ENCODE measurements around the gene NOM1.

NOM1 gene

GRCh38 chr7:157017149-157017548 is 67.6 kb downstream of the NOM1 start:
- Histone ChIP-seq H3K27me3 (replicated peaks in 2 of 5; ENCODE audit: control insufficient read depth in 4 of 5, insufficient read depth in 5 of 5, low read length in 4 of 5) (peaks cover 15 to 100% (median 67%) of the 10 kb centered on the region in 5 experiments), H3K4me3 (ENCODE audit: control insufficient read depth in 1 of 7, extremely low read depth in 1 of 7, insufficient read depth in 4 of 7, low read depth in 2 of 7, low read length in 6 of 7) (no peak overlapping the region), H3K36me3 (ENCODE audit: control insufficient read depth in 4 of 4, insufficient read depth in 4 of 4, low read length in 3 of 4) (no peaks in the 10 kb centered on the region), H3K27ac (ENCODE audit: insufficient read depth in 1 of 2, low read depth in 1 of 2, low read length in 2 of 2, poor library complexity in 1 of 2, severe bottlenecking in 2 of 2) (no peak overlapping the region), H3K9me3 (ENCODE audit: control extremely low read depth in 1 of 5, control insufficient read depth in 4 of 5, insufficient read depth in 2 of 5, low read depth in 1 of 5, low read length in 4 of 5) (no peaks in the 10 kb centered on the region), H3K4me1 (ENCODE audit: control extremely low read depth in 1 of 4, control insufficient read depth in 4 of 4, insufficient read depth in 4 of 4, low read length in 3 of 4) (peaks cover 0 to 37% (median 13%) of the 10 kb centered on the region in 4 experiments)
- DNase-seq = no peak
- WGBS (ENCODE audit: insufficient coverage) = 21% methylated on average over 6 of the region's 11 CpGs
- ChIA-PET POLR2A (no interaction called here), CTCF (interaction anchor here (1.1 kb wide), 1 partner anchor 9 kb away, joined by 3 read pairs; no protein-coding TSS in a partner anchor)

GRCh38 chr7:157017603-157018327 is 68.3 kb downstream of the NOM1 start:
- 8% methylated on average over 47 of the region's 48 CpGs for WGBS (ENCODE audit: insufficient coverage)
- Histone ChIP-seq H3K4me3 (ENCODE audit: control insufficient read depth in 1 of 7, extremely low read depth in 1 of 7, insufficient read depth in 4 of 7, low read depth in 2 of 7, low read length in 6 of 7) (no peak overlapping the region), H3K36me3 (ENCODE audit: control insufficient read depth in 4 of 4, insufficient read depth in 4 of 4, low read length in 3 of 4) (no peaks in the 10 kb centered on the region), H3K27me3 (replicated peaks in 2 of 5; ENCODE audit: control insufficient read depth in 4 of 5, insufficient read depth in 5 of 5, low read length in 4 of 5) (peaks cover 14 to 100% (median 68%) of the 10 kb centered on the region in 5 experiments), H3K9me3 (ENCODE audit: control extremely low read depth in 1 of 5, control insufficient read depth in 4 of 5, insufficient read depth in 2 of 5, low read depth in 1 of 5, low read length in 4 of 5) (no peaks in the 10 kb centered on the region), H3K4me1 (ENCODE audit: control extremely low read depth in 1 of 4, control insufficient read depth in 4 of 4, insufficient read depth in 4 of 4, low read length in 3 of 4) (peaks cover 0 to 37% (median 13%) of the 10 kb centered on the region in 4 experiments), H3K27ac (ENCODE audit: insufficient read depth in 1 of 2, low read depth in 1 of 2, low read length in 2 of 2, poor library complexity in 1 of 2, severe bottlenecking in 2 of 2) (no peak overlapping the region)
- no peak for DNase-seq
- ChIA-PET CTCF (no interaction called here), POLR2A (no interaction called here)

- Histone ChIP-seq H3K27me3 (replicated peaks in 2 of 5; ENCODE audit: control insufficient read depth in 4 of 5, insufficient read depth in 5 of 5, low read length in 4 of 5) (peaks cover 18 to 100% (median 70%) of the 10 kb centered on the region in 5 experiments), H3K9me3 (ENCODE audit: control extremely low read depth in 1 of 5, control insufficient read depth in 4 of 5, insufficient read depth in 2 of 5, low read depth in 1 of 5, low read length in 4 of 5) (no peaks in the 10 kb centered on the region), H3K36me3 (ENCODE audit: control insufficient read depth in 4 of 4, insufficient read depth in 4 of 4, low read length in 3 of 4) (no peaks in the 10 kb centered on the region), H3K27ac (ENCODE audit: insufficient read depth in 1 of 2, low read depth in 1 of 2, low read length in 2 of 2, poor library complexity in 1 of 2, severe bottlenecking in 2 of 2) (no peak overlapping the region), H3K4me1 (ENCODE audit: control extremely low read depth in 1 of 4, control insufficient read depth in 4 of 4, insufficient read depth in 4 of 4, low read length in 3 of 4) (peaks cover 0 to 37% (median 13%) of the 10 kb centered on the region in 4 experiments), H3K4me3 (ENCODE audit: control insufficient read depth in 1 of 7, extremely low read depth in 1 of 7, insufficient read depth in 4 of 7, low read depth in 2 of 7, low read length in 6 of 7) (peak overlapping the region in 3 of 7 experiments; percentile 34 to 55 (median 54))
- POLR2A ChIA-PET = no interaction called here
- WGBS (ENCODE audit: insufficient coverage) = 6% methylated on average over 37 of the region's 49 CpGs
- CTCF ChIA-PET = no interaction called here
- DNase-seq = no peak
These were observed 69.0 kb downstream of the NOM1 start for GRCh38 chr7:157018328-157018996.

GRCh38 chr7:157018997-157019608 is 69.6 kb downstream of the NOM1 start:
- Histone ChIP-seq H3K27me3 (replicated peaks in 2 of 5; ENCODE audit: control insufficient read depth in 4 of 5, insufficient read depth in 5 of 5, low read length in 4 of 5) (peaks cover 16 to 100% (median 66%) of the 10 kb centered on the region in 5 experiments), H3K9me3 (ENCODE audit: control extremely low read depth in 1 of 5, control insufficient read depth in 4 of 5, insufficient read depth in 2 of 5, low read depth in 1 of 5, low read length in 4 of 5) (no peaks in the 10 kb centered on the region), H3K4me1 (ENCODE audit: control extremely low read depth in 1 of 4, control insufficient read depth in 4 of 4, insufficient read depth in 4 of 4, low read length in 3 of 4) (peaks cover 0 to 37% (median 13%) of the 10 kb centered on the region in 4 experiments), H3K27ac (ENCODE audit: insufficient read depth in 1 of 2, low read depth in 1 of 2, low read length in 2 of 2, poor library complexity in 1 of 2, severe bottlenecking in 2 of 2) (no peak overlapping the region), H3K36me3 (ENCODE audit: control insufficient read depth in 4 of 4, insufficient read depth in 4 of 4, low read length in 3 of 4) (no peaks in the 10 kb centered on the region), H3K4me3 (ENCODE audit: control insufficient read depth in 1 of 7, extremely low read depth in 1 of 7, insufficient read depth in 4 of 7, low read depth in 2 of 7, low read length in 6 of 7) (peak overlapping the region in 4 of 7 experiments; percentile 34 to 55 (median 45))
- WGBS (ENCODE audit: insufficient coverage) = 2% methylated on average over 40 of the region's 50 CpGs
- CTCF ChIA-PET = no interaction called here
- POLR2A ChIA-PET = interaction anchor here (0.6 kb wide), 1 partner anchor 38 kb away, joined by 3 read pairs; no protein-coding TSS in a partner anchor
- DNase-seq = no peak

GRCh38 chr7:157019718-157020451 is 70.4 kb downstream of the NOM1 start:
- Histone ChIP-seq H3K4me1 (ENCODE audit: control extremely low read depth in 1 of 4, control insufficient read depth in 4 of 4, insufficient read depth in 4 of 4, low read length in 3 of 4) (peaks cover 0 to 37% (median 13%) of the 10 kb centered on the region in 4 experiments), H3K27ac (ENCODE audit: insufficient read depth in 1 of 2, low read depth in 1 of 2, low read length in 2 of 2, poor library complexity in 1 of 2, severe bottlenecking in 2 of 2) (no peak overlapping the region), H3K36me3 (ENCODE audit: control insufficient read depth in 4 of 4, insufficient read depth in 4 of 4, low read length in 3 of 4) (no peaks in the 10 kb centered on the region), H3K9me3 (ENCODE audit: control extremely low read depth in 1 of 5, control insufficient read depth in 4 of 5, insufficient read depth in 2 of 5, low read depth in 1 of 5, low read length in 4 of 5) (peaks cover 0 to 4% (median 0%) of the 10 kb centered on the region in 5 experiments), H3K4me3 (ENCODE audit: control insufficient read depth in 1 of 7, extremely low read depth in 1 of 7, insufficient read depth in 4 of 7, low read depth in 2 of 7, low read length in 6 of 7) (peak overlapping the region in 1 of 7 experiments; percentile 54), H3K27me3 (replicated peaks in 2 of 5; ENCODE audit: control insufficient read depth in 4 of 5, insufficient read depth in 5 of 5, low read length in 4 of 5) (peaks cover 11 to 100% (median 62%) of the 10 kb centered on the region in 5 experiments)
- no peak for DNase-seq
- POLR2A ChIA-PET = interaction anchor here (0.6 kb wide), 1 partner anchor 37 kb away, joined by 3 read pairs; no protein-coding TSS in a partner anchor
- WGBS (ENCODE audit: insufficient coverage) = 9% methylated on average over 12 of the region's 25 CpGs
- CTCF ChIA-PET = no interaction called here

GRCh38 chr7:157020514-157021070 is 71.1 kb downstream of the NOM1 start:
- 3% methylated on average over 19 of the region's 38 CpGs for WGBS (ENCODE audit: insufficient coverage)
- peaks cover 17 to 100% (median 56%) of the 10 kb centered on the region in 5 experiments for H3K27me3 ChIP-seq (replicated peaks in 2 of 5; ENCODE audit: control insufficient read depth in 4 of 5, insufficient read depth in 5 of 5, low read length in 4 of 5)
- no peak overlapping the region for H3K27ac ChIP-seq (ENCODE audit: insufficient read depth in 1 of 2, low read depth in 1 of 2, low read length in 2 of 2, poor library complexity in 1 of 2, severe bottlenecking in 2 of 2)
- no peaks in the 10 kb centered on the region for H3K36me3 ChIP-seq (ENCODE audit: control insufficient read depth in 4 of 4, insufficient read depth in 4 of 4, low read length in 3 of 4)
- DNase-seq = no peak
- peaks cover 0 to 37% (median 13%) of the 10 kb centered on the region in 4 experiments for H3K4me1 ChIP-seq (ENCODE audit: control extremely low read depth in 1 of 4, control insufficient read depth in 4 of 4, insufficient read depth in 4 of 4, low read length in 3 of 4)
- POLR2A ChIA-PET = no interaction called here
- H3K9me3 ChIP-seq (ENCODE audit: control extremely low read depth in 1 of 5, control insufficient read depth in 4 of 5, insufficient read depth in 2 of 5, low read depth in 1 of 5, low read length in 4 of 5) = peaks cover 0 to 4% (median 0%) of the 10 kb centered on the region in 5 experiments
- CTCF ChIA-PET = no interaction called here
- H3K4me3 ChIP-seq (ENCODE audit: control insufficient read depth in 1 of 7, extremely low read depth in 1 of 7, insufficient read depth in 4 of 7, low read depth in 2 of 7, low read length in 6 of 7) = no peak overlapping the region
